Neural cell (in vitro differentiated cells): ENCODE results near the gene IGFBPL1.

Experiments
- SMC3 ChIP-seq: fragments of 450-650 bp; conservative IDR thresholded peaks from 2 replicates; pipeline ENCODE4 v1.6.1; 2014; ENCODE audit warnings: antibody characterized with exemption, mild to moderate bottlenecking, moderate library complexity; ENCODE audit not compliant: poor library complexity
- TF ChIP-seq, protein P1 (sequence below): fragments of 450-650 bp; IDR thresholded peaks from 2 replicates; pipeline ENCODE4 v1.5.1; 2014; ENCODE audit warnings: antibody characterized with exemption, mild to moderate bottlenecking, moderate library complexity; ENCODE audit not compliant: poor library complexity, severe bottlenecking

DNA sequence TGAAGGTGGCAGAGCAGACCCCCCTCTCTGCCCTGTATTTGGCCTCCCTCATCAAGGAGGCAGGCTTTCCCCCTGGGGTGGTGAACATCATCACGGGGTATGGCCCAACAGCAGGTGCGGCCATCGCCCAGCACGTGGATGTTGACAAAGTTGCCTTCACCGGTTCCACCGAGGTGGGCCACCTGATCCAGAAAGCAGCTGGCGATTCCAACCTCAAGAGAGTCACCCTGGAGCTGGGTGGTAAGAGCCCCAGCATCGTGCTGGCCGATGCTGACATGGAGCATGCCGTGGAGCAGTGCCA, 27.9 kb downstream of the IGFBPL1 start:
- TF ChIP-seq SMC3 = no peak
- TF ChIP-seq, protein P1, sequence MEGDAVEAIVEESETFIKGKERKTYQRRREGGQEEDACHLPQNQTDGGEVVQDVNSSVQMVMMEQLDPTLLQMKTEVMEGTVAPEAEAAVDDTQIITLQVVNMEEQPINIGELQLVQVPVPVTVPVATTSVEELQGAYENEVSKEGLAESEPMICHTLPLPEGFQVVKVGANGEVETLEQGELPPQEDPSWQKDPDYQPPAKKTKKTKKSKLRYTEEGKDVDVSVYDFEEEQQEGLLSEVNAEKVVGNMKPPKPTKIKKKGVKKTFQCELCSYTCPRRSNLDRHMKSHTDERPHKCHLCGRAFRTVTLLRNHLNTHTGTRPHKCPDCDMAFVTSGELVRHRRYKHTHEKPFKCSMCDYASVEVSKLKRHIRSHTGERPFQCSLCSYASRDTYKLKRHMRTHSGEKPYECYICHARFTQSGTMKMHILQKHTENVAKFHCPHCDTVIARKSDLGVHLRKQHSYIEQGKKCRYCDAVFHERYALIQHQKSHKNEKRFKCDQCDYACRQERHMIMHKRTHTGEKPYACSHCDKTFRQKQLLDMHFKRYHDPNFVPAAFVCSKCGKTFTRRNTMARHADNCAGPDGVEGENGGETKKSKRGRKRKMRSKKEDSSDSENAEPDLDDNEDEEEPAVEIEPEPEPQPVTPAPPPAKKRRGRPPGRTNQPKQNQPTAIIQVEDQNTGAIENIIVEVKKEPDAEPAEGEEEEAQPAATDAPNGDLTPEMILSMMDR = no peak
